Adipose tissue (tissue), 3 donors: ENCODE measurements around the gene WNK2. TPM values are rescaled to one million over a fixed set of nuclear protein-coding genes. Genes with fewer than 3 reads are reported as not detected.
"Not testable (repeated sequence)": the region's sequence is repeated elsewhere in the genome, so short reads cannot be mapped to it uniquely, and the experiment has no call there.

ENCODE experiments used
- H3K27ac ChIP-seq: one replicate; pipeline ENCODE4 v1.5.1; 2013; ENCODE audit warnings: low read depth, low read length
- WGBS, 3 donors: extraction: QIAGEN DNeasy Blood & Tissue Kit; methylation state at CpG; one replicate each; pipeline ENCODE4 v1.1.7; 2013; 5-methylcytosine and 5-hydroxymethylcytosine counted together
- polyA plus RNA-seq, 3 donors: library from polyadenylated mRNA; stranded (reverse); fragments of 200-250 nt; gene quantifications; one replicate each; pipeline ENCODE4 v1.2.3, GENCODE V29; 2013
- donor health status: healthy with polysubstance abuse.
- donor health status: Bipolar disorder and iron deficiency.
- donor health status: healthy.

Gene WNK2
- polyA plus RNA-seq, 3 donors = 1.3 to 22.2 (median 1.3) TPM

GRCh38 chr9:93240891-93241334 lies 57.0 kb downstream of the WNK2 start:
- no peak overlapping the region for H3K27ac ChIP-seq
- 55 to 79% (median 74%) methylated on average over 9 of the region's 9 CpGs for WGBS, 3 donors

- WGBS, 3 donors = 89 to 91% (median 90%) methylated on average over 9 of the region's 9 CpGs
- H3K27ac ChIP-seq = no peak overlapping the region
These were observed 59.2 kb downstream of the WNK2 start for GRCh38 chr9:93243112-93243511.

GRCh38 chr9:93244101-93244500 lies 60.2 kb downstream of the WNK2 start:
- H3K27ac ChIP-seq = no peak overlapping the region
- 68 to 80% (median 76%) methylated on average over 5 of the region's 5 CpGs for WGBS, 3 donors

GRCh38 chr9:93244510-93245436 lies 60.8 kb downstream of the WNK2 start:
- WGBS, 3 donors = 54 to 78% (median 78%) methylated on average over 24 of the region's 24 CpGs
- H3K27ac ChIP-seq = no peak overlapping the region

- 88 to 94% (median 89%) methylated on average over 5 of the region's 5 CpGs for WGBS, 3 donors
- H3K27ac ChIP-seq = no peak overlapping the region
These were observed 61.6 kb downstream of the WNK2 start for GRCh38 chr9:93245437-93245970.

- no peak overlapping the region for H3K27ac ChIP-seq
- WGBS, 3 donors = 90 to 91% (median 91%) methylated on average over 14 of the region's 14 CpGs
These were observed 62.2 kb downstream of the WNK2 start for GRCh38 chr9:93246111-93246510.

GRCh38 chr9:93246526-93246925 lies 62.6 kb downstream of the WNK2 start:
- 90 to 92% (median 92%) methylated on average over 7 of the region's 7 CpGs for WGBS, 3 donors
- H3K27ac ChIP-seq = no peak overlapping the region

- H3K27ac ChIP-seq = no peak overlapping the region
- 94 to 96% (median 95%) methylated on average over 34 to 36 of the region's 36 CpGs for WGBS, 3 donors
These were observed 63.3 kb downstream of the WNK2 start for GRCh38 chr9:93247099-93247865.

GRCh38 chr9:93247892-93248291 lies 64.0 kb downstream of the WNK2 start:
- H3K27ac ChIP-seq = no peak overlapping the region

GRCh38 chr9:93248386-93249040 lies 64.6 kb downstream of the WNK2 start:
- WGBS, 3 donors = 63 to 78% (median 73%) methylated on average over 3 of the region's 3 CpGs
- H3K27ac ChIP-seq = no peak overlapping the region

More at GRCh38 chr9:93247892-93248291, 64.0 kb downstream of the WNK2 start:
- 81 to 85% (median 83%) methylated on average over 9 of the region's 9 CpGs for WGBS, 3 donors

GRCh38 chr9:93250185-93250584 lies 66.2 kb downstream of the WNK2 start:
- no peak overlapping the region for H3K27ac ChIP-seq
- WGBS, 3 donors = 91 to 97% (median 94%) methylated on average over 4 of the region's 4 CpGs

GRCh38 chr9:93251309-93251708 lies 67.4 kb downstream of the WNK2 start:
- not testable (repeated sequence) for H3K27ac ChIP-seq
- 94 to 96% (median 96%) methylated on average over 8 of the region's 8 CpGs for whole genome bisulfite sequencing, 3 donors

- H3K27ac ChIP-seq = no peak overlapping the region
- 86 to 93% (median 92%) methylated on average over 14 of the region's 14 CpGs for WGBS, 3 donors
These were observed 68.3 kb downstream of the WNK2 start for GRCh38 chr9:93252116-93252780.

GRCh38 chr9:93252781-93253530 lies 69.0 kb downstream of the WNK2 start:
- H3K27ac ChIP-seq = no peak overlapping the region
- 81 to 93% (median 90%) methylated on average over 20 of the region's 20 CpGs for whole genome bisulfite sequencing, 3 donors

GRCh38 chr9:93253633-93254032 lies 69.7 kb downstream of the WNK2 start:
- WGBS, 3 donors = 88 to 91% (median 90%) methylated on average over 10 of the region's 10 CpGs
- no peak overlapping the region for H3K27ac ChIP-seq

- no peak overlapping the region for H3K27ac ChIP-seq
- 96 to 97% (median 96%) methylated on average over 14 of the region's 14 CpGs for WGBS, 3 donors
These were observed 70.1 kb downstream of the WNK2 start for GRCh38 chr9:93254061-93254481.

GRCh38 chr9:93254806-93255493 lies 71.0 kb downstream of the WNK2 start:
- WGBS, 3 donors = 83 to 92% (median 87%) methylated on average over 7 of the region's 7 CpGs

More at GRCh38 chr9:93254806-93255493, 71.0 kb downstream of the WNK2 start:
- H3K27ac ChIP-seq = no peak overlapping the region
